HG02840 (cell line): ENCODE measurements around the gene RFESD.
"Not testable (repeated sequence)": the region's sequence is repeated elsewhere in the genome, so short reads cannot be mapped to it uniquely, and the experiment has no call there.

Source experiments
- ATAC-seq: cut with Tn5 transposase; IDR thresholded peaks from one replicate; pipeline ENCODE4 v1.9.1; 2021; ENCODE audit warnings: mild to moderate bottlenecking, moderate library complexity, moderate number of reproducible peaks; ENCODE audit not compliant: unreplicated experiment, low FRiP score

The RFESD gene

GRCh38 chr5:95627971-95628810 is 18.4 kb upstream of the RFESD start:
- ATAC-seq = no peak

- no peak for ATAC-seq
These were observed 17.6 kb upstream of the RFESD start for GRCh38 chr5:95628933-95629332.

GRCh38 chr5:95630394-95630917 is 16.1 kb upstream of the RFESD start:
- no peak for ATAC-seq

GRCh38 chr5:95631255-95631958 is 15.2 kb upstream of the RFESD start:
- ATAC-seq = no peak

GRCh38 chr5:95631991-95632675 is 14.4 kb upstream of the RFESD start:
- peak; percentile 71 for ATAC-seq

- not testable (repeated sequence) for ATAC-seq
These were observed 13.6 kb upstream of the RFESD start for GRCh38 chr5:95632942-95633341.

- no peak for ATAC-seq
These were observed 12.9 kb upstream of the RFESD start for GRCh38 chr5:95633671-95634070.

- ATAC-seq = no peak
These were observed 12.5 kb upstream of the RFESD start for GRCh38 chr5:95634081-95634480.

GRCh38 chr5:95638632-95639031 is 7.9 kb upstream of the RFESD start:
- no peak for ATAC-seq

GRCh38 chr5:95641741-95642220 is 4.8 kb upstream of the RFESD start:
- ATAC-seq = no peak

- ATAC-seq = no peak
These were observed 3.4 kb upstream of the RFESD start for GRCh38 chr5:95643152-95643551.

GRCh38 chr5:95644351-95645042 is 2.1 kb upstream of the RFESD start:
- peak; percentile 25 for ATAC-seq

GRCh38 chr5:95646226-95646568 is 380 bp upstream of the RFESD start:
- not testable (repeated sequence) for ATAC-seq

GRCh38 chr5:95647886-95648860 is 1.6 kb downstream of the RFESD start:
- ATAC-seq = no peak

GRCh38 chr5:95649274-95649673 is 2.7 kb downstream of the RFESD start:
- ATAC-seq = no peak

- no peak for ATAC-seq
These were observed 3.5 kb downstream of the RFESD start for GRCh38 chr5:95649842-95650620.

- no peak for ATAC-seq
These were observed 6.3 kb downstream of the RFESD start for GRCh38 chr5:95652849-95653248.

- ATAC-seq = no peak
These were observed 7.6 kb downstream of the RFESD start for GRCh38 chr5:95654196-95654595.
